ENCODE data around the gene NRARP.

Gene NRARP

GRCh38 chr9:137326445-137327065, 24.5 kb upstream of the NRARP start:
- Histone ChIP-seq H3K4me2 (ENCODE audit: low read depth, low read length) (no peak overlapping the region), H3F3A (ENCODE audit: insufficient read depth, low read length) (peaks cover 7% of the 10 kb centered on the region; the same call in 1 of the 2 replicates), H3K79me2 (ENCODE audit: low read length) (no peaks in the 10 kb centered on the region), H3K9ac (ENCODE audit: low read length) (no peak overlapping the region), H3K9me2 (replicated peaks; ENCODE audit: insufficient read depth, low read length) (no peaks in the 10 kb centered on the region), H3K27ac (ENCODE audit: low read length) (no peak overlapping the region), H3K4me3 (ENCODE audit: low read length) (no peak overlapping the region), H3K36me3 (replicated peaks; ENCODE audit: insufficient read depth, low read length) (no peaks in the 10 kb centered on the region), H3K4me1 (ENCODE audit: low read length) (0 out of 2 replicates have a peak, but pooled peaks cover 4% of the 10 kb centered on the region), H3K27me3 (replicated peaks; ENCODE audit: insufficient read depth, low read length) (peaks cover 66% of the 10 kb centered on the region), H3K9me3 (replicated peaks; ENCODE audit: insufficient read depth, low read length) (no peaks in the 10 kb centered on the region), H4K20me1 (ENCODE audit: insufficient read depth, low read length) (no peaks in the 10 kb centered on the region), H2AFZ (ENCODE audit: low read length) (no peak overlapping the region)
- no peak for DNase-seq
- no peak for TF ChIP-seq EZH2phosphoT487 (IDR thresholded peaks at IDR 0.05; ENCODE audit: low read length)
- TF ChIP-seq EZH2 (optimal IDR thresholded peaks at IDR 0.05; ENCODE audit: low read depth, low read length), result no peak
- no peak for TF ChIP-seq CTCF (IDR thresholded peaks at IDR 0.05; ENCODE audit: low read length)

- Histone ChIP-seq H3K27ac (ENCODE audit: low read length) (no peak overlapping the region), H3K27me3 (replicated peaks; ENCODE audit: insufficient read depth, low read length) (peaks cover 67% of the 10 kb centered on the region), H3K4me1 (ENCODE audit: low read length) (0 out of 2 replicates have a peak, but pooled peaks cover 4% of the 10 kb centered on the region), H3K9me3 (replicated peaks; ENCODE audit: insufficient read depth, low read length) (no peaks in the 10 kb centered on the region), H2AFZ (ENCODE audit: low read length) (no peak overlapping the region), H3K4me3 (ENCODE audit: low read length) (no peak overlapping the region), H3F3A (ENCODE audit: insufficient read depth, low read length) (peaks cover 7% of the 10 kb centered on the region; the same call in 1 of the 2 replicates), H3K9ac (ENCODE audit: low read length) (no peak overlapping the region), H3K4me2 (ENCODE audit: low read depth, low read length) (no peak overlapping the region), H3K79me2 (ENCODE audit: low read length) (no peaks in the 10 kb centered on the region), H3K36me3 (replicated peaks; ENCODE audit: insufficient read depth, low read length) (no peaks in the 10 kb centered on the region), H3K9me2 (replicated peaks; ENCODE audit: insufficient read depth, low read length) (no peaks in the 10 kb centered on the region), H4K20me1 (ENCODE audit: insufficient read depth, low read length) (no peaks in the 10 kb centered on the region)
- DNase-seq, result no peak
- TF ChIP-seq EZH2phosphoT487 (IDR thresholded peaks at IDR 0.05; ENCODE audit: low read length), result no peak
Measured at GRCh38 chr9:137325799-137326198, 23.7 kb upstream of the NRARP start.

- H3K27me3 ChIP-seq (replicated peaks; ENCODE audit: insufficient read depth, low read length), result peaks cover 68% of the 10 kb centered on the region
- H2AFZ ChIP-seq (ENCODE audit: low read length), result no peak overlapping the region
- H3K9me3 ChIP-seq (replicated peaks; ENCODE audit: insufficient read depth, low read length), result no peaks in the 10 kb centered on the region
- H3K4me2 ChIP-seq (ENCODE audit: low read depth, low read length), result no peak overlapping the region
- no peak for TF ChIP-seq EZH2phosphoT487 (IDR thresholded peaks at IDR 0.05; ENCODE audit: low read length)
- H3K9ac ChIP-seq (ENCODE audit: low read length), result no peak overlapping the region
- 0 out of 2 replicates have a peak, but pooled peaks cover 4% of the 10 kb centered on the region for H3K4me1 ChIP-seq (ENCODE audit: low read length)
- H3K4me3 ChIP-seq (ENCODE audit: low read length), result no peak overlapping the region
- peaks cover 7% of the 10 kb centered on the region; the same call in 1 of the 2 replicates for H3F3A ChIP-seq (ENCODE audit: insufficient read depth, low read length)
- no peaks in the 10 kb centered on the region for H3K36me3 ChIP-seq (replicated peaks; ENCODE audit: insufficient read depth, low read length)
- H3K9me2 ChIP-seq (replicated peaks; ENCODE audit: insufficient read depth, low read length), result no peaks in the 10 kb centered on the region
- H3K27ac ChIP-seq (ENCODE audit: low read length), result no peak overlapping the region
- no peaks in the 10 kb centered on the region for H3K79me2 ChIP-seq (ENCODE audit: low read length)
- no peak for DNase-seq
- no peaks in the 10 kb centered on the region for H4K20me1 ChIP-seq (ENCODE audit: insufficient read depth, low read length)
Measured at GRCh38 chr9:137325124-137325523, 23.1 kb upstream of the NRARP start.

GRCh38 chr9:137323531-137324331, 21.7 kb upstream of the NRARP start:
- Histone ChIP-seq H3K4me1 (ENCODE audit: low read length) (0 out of 2 replicates have a peak, but pooled peaks cover 4% of the 10 kb centered on the region), H3K79me2 (ENCODE audit: low read length) (no peaks in the 10 kb centered on the region), H3K36me3 (replicated peaks; ENCODE audit: insufficient read depth, low read length) (no peaks in the 10 kb centered on the region), H3K9me2 (replicated peaks; ENCODE audit: insufficient read depth, low read length) (no peaks in the 10 kb centered on the region), H3K27me3 (replicated peaks; ENCODE audit: insufficient read depth, low read length) (peaks cover 82% of the 10 kb centered on the region), H3K9me3 (replicated peaks; ENCODE audit: insufficient read depth, low read length) (no peaks in the 10 kb centered on the region), H3K27ac (ENCODE audit: low read length) (no peak overlapping the region), H3F3A (ENCODE audit: insufficient read depth, low read length) (peaks cover 7% of the 10 kb centered on the region; the same call in 1 of the 2 replicates), H4K20me1 (ENCODE audit: insufficient read depth, low read length) (no peaks in the 10 kb centered on the region), H3K4me3 (ENCODE audit: low read length) (no peak overlapping the region), H3K9ac (ENCODE audit: low read length) (no peak overlapping the region), H2AFZ (ENCODE audit: low read length) (no peak overlapping the region), H3K4me2 (ENCODE audit: low read depth, low read length) (no peak overlapping the region)
- no peak for DNase-seq
- TF ChIP-seq EZH2phosphoT487 (IDR thresholded peaks at IDR 0.05; ENCODE audit: low read length) (no peak), CTCF (IDR thresholded peaks at IDR 0.05; ENCODE audit: low read length) (no peak), EZH2 (optimal IDR thresholded peaks at IDR 0.05; ENCODE audit: low read depth, low read length) (no peak)
